PC-3 (cell line): Measurements from ENCODE around the gene LEUTX.

Experiments
- CTCF ChIP-seq: fragments of 300-600 bp; sonication (generic); conservative IDR thresholded peaks from 2 replicates; pipeline ENCODE4 v1.5.1; 2017; ENCODE audit warnings: antibody characterized with exemption, low read depth, mild to moderate bottlenecking, low read length
- EZH2 ChIP-seq: fragments of 300-600 bp; sonication (generic); IDR thresholded peaks from one replicate; pipeline ENCODE4 v1.6.1; 2017; ENCODE audit warnings: antibody characterized with exemption, mild to moderate bottlenecking, low read length; ENCODE audit not compliant: unreplicated experiment

- TF ChIP-seq CTCF (no peak), EZH2 (no peak)
Observed at GRCh38 chr19:39833464-39834286, 55.0 kb downstream of the LEUTX start, which contains the start of gene DYRK1B.
